Subcutaneous adipose tissue (tissue), 4 donors: ENCODE results near the gene COL5A2. TPM values are rescaled to one million over a fixed set of nuclear protein-coding genes. Genes with fewer than 3 reads are reported as not detected.

ENCODE experiments used
- CTCF ChIP-seq: fragments of 450-650 bp; IDR thresholded peaks from one replicate; pipeline ENCODE4 v1.5.1; 2016; ENCODE audit warnings: low read depth, mild to moderate bottlenecking, control low read depth, antibody characterized with exemption, moderate library complexity
- total RNA-seq, 4 donors: library from RNA; depleted of rRNA; stranded (reverse); fragments of >200 nt; gene quantifications; one replicate each; pipeline ENCODE4 v1.1.0, GENCODE V29; 2016

The COL5A2 gene
- total RNA-seq, 4 donors from 2014 or later = 61.8 to 146 (median 97.2) TPM

- TF ChIP-seq CTCF = no peak
Observed at GRCh38 chr2:189111063-189111715, 68.4 kb downstream of the COL5A2 start.

GRCh38 chr2:189109921-189110397, 69.6 kb downstream of the COL5A2 start:
- no peak for TF ChIP-seq CTCF

GRCh38 chr2:189104934-189105333, 74.6 kb downstream of the COL5A2 start:
- no peak for TF ChIP-seq CTCF

- no peak for TF ChIP-seq CTCF
Observed at GRCh38 chr2:189102735-189103134, 76.8 kb downstream of the COL5A2 start.

- no peak for TF ChIP-seq CTCF
Observed at GRCh38 chr2:189097934-189098333, 81.6 kb downstream of the COL5A2 start.

GRCh38 chr2:189096769-189097447, 82.7 kb downstream of the COL5A2 start:
- no peak for TF ChIP-seq CTCF

GRCh38 chr2:189095101-189095500, 84.5 kb downstream of the COL5A2 start:
- no peak for TF ChIP-seq CTCF
